Glutamatergic neuron (in vitro differentiated cells): ENCODE results near the gene NLK. TPM values are rescaled to one million over a fixed set of nuclear protein-coding genes. Genes with fewer than 3 reads are reported as not detected.
"Not testable (repeated sequence)": the region's sequence is repeated elsewhere in the genome, so short reads cannot be mapped to it uniquely, and the experiment has no call there.

Experiments used
- DNase-seq: peaks from one replicate; pipeline ENCODE4 v3.0.0; 2022
- H3K27ac Mint-ChIP-seq: one replicate; pipeline ENCODE4 v1.8.0; 2020; ENCODE audit warnings: mild to moderate bottlenecking, mixed read lengths, inconsistent platforms; ENCODE audit not compliant: unreplicated experiment
- H3K27me3 Mint-ChIP-seq: one replicate; pipeline ENCODE4 v1.8.0; 2020; ENCODE audit warnings: mild to moderate bottlenecking, moderate library complexity, mixed read lengths, inconsistent platforms; ENCODE audit not compliant: unreplicated experiment
- H3K36me3 Mint-ChIP-seq: one replicate; pipeline ENCODE4 v1.8.0; 2020; ENCODE audit warnings: mild to moderate bottlenecking, mixed read lengths, inconsistent platforms; ENCODE audit not compliant: unreplicated experiment
- H3K4me1 Mint-ChIP-seq: one replicate; pipeline ENCODE4 v1.8.0; 2020; ENCODE audit warnings: mild to moderate bottlenecking, low read depth, mixed read lengths, inconsistent platforms; ENCODE audit not compliant: unreplicated experiment
- H3K4me3 Mint-ChIP-seq: one replicate; pipeline ENCODE4 v1.8.0; 2020; ENCODE audit warnings: mild to moderate bottlenecking, mixed read lengths, inconsistent platforms; ENCODE audit not compliant: unreplicated experiment
- H3K9me3 Mint-ChIP-seq: one replicate; pipeline ENCODE4 v1.8.0; 2020; ENCODE audit warnings: mild to moderate bottlenecking, moderate library complexity, mixed read lengths, inconsistent platforms; ENCODE audit not compliant: unreplicated experiment
- total RNA-seq: library from RNA; stranded (reverse); fragmentation: NEBNext Ultra II Directional; extraction: Animal tissue kit (Norgen Biotek cat#: 25700); gene quantifications from one replicate; pipeline ENCODE4 v1.2.1, GENCODE V29; 2021; ENCODE audit not compliant: unreplicated experiment
- TF ChIP-seq, protein P1 (sequence below): fragments of 200-600 bp; sonication (generic); IDR thresholded peaks from one replicate; pipeline ENCODE4 v1.5.0; 2021; ENCODE audit not compliant: partially characterized antibody, unreplicated experiment

Gene NLK
- total RNA-seq, 1 donor from 2014 or later, result 33.8 TPM

- TF ChIP-seq, protein P1, sequence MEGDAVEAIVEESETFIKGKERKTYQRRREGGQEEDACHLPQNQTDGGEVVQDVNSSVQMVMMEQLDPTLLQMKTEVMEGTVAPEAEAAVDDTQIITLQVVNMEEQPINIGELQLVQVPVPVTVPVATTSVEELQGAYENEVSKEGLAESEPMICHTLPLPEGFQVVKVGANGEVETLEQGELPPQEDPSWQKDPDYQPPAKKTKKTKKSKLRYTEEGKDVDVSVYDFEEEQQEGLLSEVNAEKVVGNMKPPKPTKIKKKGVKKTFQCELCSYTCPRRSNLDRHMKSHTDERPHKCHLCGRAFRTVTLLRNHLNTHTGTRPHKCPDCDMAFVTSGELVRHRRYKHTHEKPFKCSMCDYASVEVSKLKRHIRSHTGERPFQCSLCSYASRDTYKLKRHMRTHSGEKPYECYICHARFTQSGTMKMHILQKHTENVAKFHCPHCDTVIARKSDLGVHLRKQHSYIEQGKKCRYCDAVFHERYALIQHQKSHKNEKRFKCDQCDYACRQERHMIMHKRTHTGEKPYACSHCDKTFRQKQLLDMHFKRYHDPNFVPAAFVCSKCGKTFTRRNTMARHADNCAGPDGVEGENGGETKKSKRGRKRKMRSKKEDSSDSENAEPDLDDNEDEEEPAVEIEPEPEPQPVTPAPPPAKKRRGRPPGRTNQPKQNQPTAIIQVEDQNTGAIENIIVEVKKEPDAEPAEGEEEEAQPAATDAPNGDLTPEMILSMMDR, result no peak
- H3K9me3 Mint-ChIP-seq, result no peaks in the 10 kb centered on the region
- no peak overlapping the region for H3K4me3 Mint-ChIP-seq
- no peaks in the 10 kb centered on the region for H3K27me3 Mint-ChIP-seq
- no peaks in the 10 kb centered on the region for H3K36me3 Mint-ChIP-seq
- H3K4me1 Mint-ChIP-seq, result no peaks in the 10 kb centered on the region
- H3K27ac Mint-ChIP-seq, result no peak overlapping the region
- DNase-seq, result no peak
Observed at GRCh38 chr17:27996202-27997043, 46.1 kb upstream of the NLK start.

GRCh38 chr17:27997044-27997401 is 45.5 kb upstream of the NLK start:
- no peaks in the 10 kb centered on the region for H3K9me3 Mint-ChIP-seq
- TF ChIP-seq, protein P1, result no peak
- H3K4me3 Mint-ChIP-seq, result no peak overlapping the region
- no peak for DNase-seq
- H3K27ac Mint-ChIP-seq, result no peak overlapping the region
- no peaks in the 10 kb centered on the region for H3K4me1 Mint-ChIP-seq
- no peaks in the 10 kb centered on the region for H3K27me3 Mint-ChIP-seq
- no peaks in the 10 kb centered on the region for H3K36me3 Mint-ChIP-seq

DNA sequence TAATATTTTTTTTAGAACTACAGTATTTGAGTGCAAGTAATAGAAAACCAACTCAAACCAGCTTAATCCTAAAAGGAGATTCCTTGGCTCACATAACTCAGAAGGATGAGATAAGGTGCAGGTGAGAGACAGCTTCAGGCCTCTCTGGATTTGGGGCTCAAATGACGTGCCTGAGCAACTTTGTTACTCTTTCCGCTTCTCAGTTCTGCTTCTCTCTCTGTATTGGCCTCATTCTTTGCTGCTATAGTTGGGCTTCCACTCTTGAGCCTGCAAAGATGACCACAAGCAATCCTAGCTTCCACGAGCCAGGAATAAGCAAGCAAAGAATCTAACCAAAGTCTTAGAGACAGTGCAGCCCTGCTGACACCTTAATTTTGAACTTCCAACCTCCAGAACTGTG is 45.0 kb upstream of the NLK start:
- H3K36me3 Mint-ChIP-seq, result no peaks in the 10 kb centered on the region
- TF ChIP-seq, protein P1, result no peak
- no peaks in the 10 kb centered on the region for H3K4me1 Mint-ChIP-seq
- H3K27me3 Mint-ChIP-seq, result no peaks in the 10 kb centered on the region
- H3K9me3 Mint-ChIP-seq, result no peaks in the 10 kb centered on the region
- no peak overlapping the region for H3K4me3 Mint-ChIP-seq
- H3K27ac Mint-ChIP-seq, result no peak overlapping the region
- DNase-seq, result no peak

- TF ChIP-seq, protein P1, result no peak
- no peaks in the 10 kb centered on the region for H3K36me3 Mint-ChIP-seq
- H3K9me3 Mint-ChIP-seq, result no peaks in the 10 kb centered on the region
- no peak overlapping the region for H3K4me3 Mint-ChIP-seq
- no peak for DNase-seq
- no peaks in the 10 kb centered on the region for H3K27me3 Mint-ChIP-seq
- no peaks in the 10 kb centered on the region for H3K4me1 Mint-ChIP-seq
- no peak overlapping the region for H3K27ac Mint-ChIP-seq
Observed at GRCh38 chr17:28001149-28001548, 41.3 kb upstream of the NLK start.

GRCh38 chr17:28004344-28004743 is 38.1 kb upstream of the NLK start:
- no peak for DNase-seq
- Mint-ChIP-seq H3K27ac (no peak overlapping the region), H3K36me3 (no peaks in the 10 kb centered on the region), H3K4me3 (no peak overlapping the region), H3K27me3 (no peaks in the 10 kb centered on the region), H3K4me1 (no peaks in the 10 kb centered on the region), H3K9me3 (no peaks in the 10 kb centered on the region)
- TF ChIP-seq, protein P1, result no peak

- H3K9me3 Mint-ChIP-seq, H3K4me3 Mint-ChIP-seq, DNase-seq, H3K27ac Mint-ChIP-seq, H3K36me3 Mint-ChIP-seq, H3K4me1 Mint-ChIP-seq, H3K27me3 Mint-ChIP-seq: not testable (repeated sequence)
Observed at GRCh38 chr17:28007925-28008324, 34.6 kb upstream of the NLK start.
